GM21528 (cell line): ENCODE measurements around the gene NLRP3.
"Not testable (repeated sequence)": the region's sequence is repeated elsewhere in the genome, so short reads cannot be mapped to it uniquely, and the experiment has no call there.

ENCODE experiments used
- ATAC-seq: cut with Tn5 transposase; IDR thresholded peaks from one replicate; pipeline ENCODE4 v1.9.1; 2021; ENCODE audit warnings: mild to moderate bottlenecking, moderate library complexity; ENCODE audit not compliant: unreplicated experiment, low FRiP score

NLRP3 gene

GRCh38 chr1:247390116-247390791, 25.7 kb upstream of the NLRP3 start:
- ATAC-seq: peak; percentile 100

GRCh38 chr1:247390996-247391395, 25.0 kb upstream of the NLRP3 start:
- ATAC-seq: no peak

GRCh38 chr1:247392088-247392487, 23.9 kb upstream of the NLRP3 start:
- ATAC-seq: no peak

- not testable (repeated sequence) for ATAC-seq
Observed at GRCh38 chr1:247395075-247395474, 20.9 kb upstream of the NLRP3 start.

- no peak for ATAC-seq
Observed at GRCh38 chr1:247400685-247401084, 15.3 kb upstream of the NLRP3 start.

- ATAC-seq: no peak
Observed at GRCh38 chr1:247401310-247402119, 14.5 kb upstream of the NLRP3 start.

- no peak for ATAC-seq
Observed at GRCh38 chr1:247402120-247402675, 13.8 kb upstream of the NLRP3 start.

GRCh38 chr1:247406014-247406656, 9.8 kb upstream of the NLRP3 start:
- ATAC-seq: no peak

- ATAC-seq: peak; percentile 80
Observed at GRCh38 chr1:247407180-247407616, 8.8 kb upstream of the NLRP3 start.

- no peak for ATAC-seq
Observed at GRCh38 chr1:247408100-247408499, 7.9 kb upstream of the NLRP3 start.

- ATAC-seq: peak; percentile 89
Observed at GRCh38 chr1:247409869-247410544, 6.0 kb upstream of the NLRP3 start.

GRCh38 chr1:247411621-247412327, 4.2 kb upstream of the NLRP3 start:
- no peak for ATAC-seq

- ATAC-seq: no peak
Observed at GRCh38 chr1:247417831-247418230, 1.9 kb downstream of the NLRP3 start.

GRCh38 chr1:247419336-247419735, 3.4 kb downstream of the NLRP3 start:
- ATAC-seq: no peak

- ATAC-seq: no peak
Observed at GRCh38 chr1:247421074-247421473, 5.1 kb downstream of the NLRP3 start.

- no peak for ATAC-seq
Observed at GRCh38 chr1:247429496-247429895, 13.5 kb downstream of the NLRP3 start.

- no peak for ATAC-seq
Observed at GRCh38 chr1:247430434-247430833, 14.5 kb downstream of the NLRP3 start.

GRCh38 chr1:247431643-247432042, 15.7 kb downstream of the NLRP3 start:
- ATAC-seq: no peak

- ATAC-seq: no peak
Observed at GRCh38 chr1:247434005-247434404, 18.0 kb downstream of the NLRP3 start.
